C4-2B (cell line): ENCODE measurements around the gene CAP1.

ENCODE experiments used
- CTCF ChIP-seq: fragments of 450-650 bp; conservative IDR thresholded peaks from 2 replicates; pipeline ENCODE4 v1.5.1; 2017; ENCODE audit warnings: mild to moderate bottlenecking
- ZFX ChIP-seq: fragments of 450-650 bp; IDR thresholded peaks from 2 replicates; pipeline ENCODE4 v1.6.1; 2017

- TF ChIP-seq CTCF (no peak), ZFX (no peak)
These were observed 923 bp downstream of the CAP1 start for GRCh38 chr1:40041466-40041838.
